HCT116 (cell line): ENCODE measurements around the gene GOLT1A. TPM values are rescaled to one million over a fixed set of nuclear protein-coding genes. Genes with fewer than 3 reads are reported as not detected.

ENCODE experiments used
- ATAC-seq: fragments of 200-7000 bp; cut with Tn5 transposase; 2 replicates; pipeline ENCODE4 v1.9.1; 2020; ENCODE audit warnings: mild to moderate bottlenecking, moderate library complexity
- BruUV-seq: library from RNA; stranded (reverse); fragments of 400-500 nt; replicated peaks from 2 replicates; lab custom pipeline; 2021; lab: Mats Ljungman, UMichigan
- CTCF ChIA-PET: fragments of 300-600 bp; sonication (Branson Sonifier 250); formaldehyde crosslinking; loops from one replicate; lab custom pipeline; 2021; ENCODE audit warnings: antibody characterized with exemption; lab: Charles Lee
- POLR2A ChIA-PET: fragments of 300-600, 350-600 bp; sonication (Branson Sonifier 250); formaldehyde crosslinking; loops from one replicate; lab custom pipeline; 2021; ENCODE audit warnings: antibody characterized with exemption; lab: Charles Lee
- RAD21 ChIA-PET, 2 experiments: fragments of 300-600 bp; sonication (Branson Sonifier 250); formaldehyde crosslinking; loops; one replicate each; lab custom pipeline; 2023; ENCODE audit warnings: low total read pairs in 2 of 2; ENCODE audit not compliant: uncharacterized antibody in 2 of 2, unreplicated experiment in 2 of 2, low non-redundant PET in 1 of 2; lab: Charles Lee
- DNase-seq: peaks from one replicate; pipeline ENCODE4 v3.0.0-alpha.2; 2010; ENCODE audit warnings: low read depth, low spot score
- H2AFZ ChIP-seq: fragments of 200-600 bp; shearing (Covaris generic), sonication (generic); 2 replicates; pipeline ENCODE4 v1.6.1; 2017; ENCODE audit warnings: low read depth, mixed run types, mixed read lengths, antibody characterized with exemption, low read length; ENCODE audit not compliant: poor library complexity, severe bottlenecking
- H3K27ac ChIP-seq: 2 replicates; pipeline ENCODE4 v1.5.1; 2012; ENCODE audit warnings: low read depth, low read length
- H3K27me3 ChIP-seq: fragments of 200-600 bp; sonication (generic); 2 replicates; pipeline ENCODE4 v1.6.1; 2016; ENCODE audit warnings: mixed run types, low read length, mixed read lengths; ENCODE audit not compliant: insufficient read depth
- H3K36me3 ChIP-seq, 2 experiments: fragments of 200-500 bp in 1 of 2; fragments of 200-600 bp in 1 of 2; sonication (Bioruptor generic) in 1 of 2; sonication (generic) in 1 of 2; 2 replicates each; pipeline versions ENCODE4 v1.5.1 to v1.6.1; 2014 to 2016; ENCODE audit warnings: low read length in 2 of 2, inconsistent platforms in 1 of 2, mixed read lengths in 1 of 2, mixed run types in 1 of 2; ENCODE audit not compliant: insufficient read depth in 2 of 2, control insufficient read depth in 1 of 2
- H3K4me1 ChIP-seq, 2 experiments: fragments of 200-600 bp in 1 of 2; sonication (generic) in 1 of 2; 2 replicates each; pipeline versions ENCODE4 v1.5.1 to v1.6.1; 2012 to 2017; ENCODE audit warnings: low read length in 2 of 2, inconsistent platforms in 1 of 2, mild to moderate bottlenecking in 1 of 2, mixed read lengths in 1 of 2, mixed run types in 1 of 2, moderate library complexity in 1 of 2; ENCODE audit not compliant: insufficient read depth in 2 of 2, control insufficient read depth in 1 of 2
- H3K4me2 ChIP-seq: fragments of 200-600 bp; sonication (generic); 2 replicates; pipeline ENCODE4 v1.6.1; 2017; ENCODE audit warnings: mixed run types, low read length, mixed read lengths
- H3K4me3 ChIP-seq, 2 experiments: fragments of 200-600 bp in 1 of 2; sonication (generic) in 1 of 2; replicated peaks in 1 of 2; 2 replicates each; pipeline ENCODE4 v1.5.1; 2011 to 2016; ENCODE audit warnings: low read length in 2 of 2, control low read depth in 1 of 2, low read depth in 1 of 2, mild to moderate bottlenecking in 1 of 2, mixed read lengths in 1 of 2, mixed run types in 1 of 2
- H3K79me2 ChIP-seq: fragments of 200-600 bp; sonication (generic); 2 replicates; pipeline ENCODE4 v1.6.1; 2017; ENCODE audit warnings: mild to moderate bottlenecking, mixed run types, low read length, moderate library complexity, mixed read lengths; ENCODE audit not compliant: insufficient read depth
- H3K9ac ChIP-seq: fragments of 200-600 bp; sonication (generic); 2 replicates; pipeline ENCODE4 v1.6.1; 2016; ENCODE audit warnings: low read length, mixed read lengths
- H3K9me2 ChIP-seq: fragments of 200-600 bp; sonication (generic), shearing (Covaris generic); 2 replicates; pipeline ENCODE4 v1.6.1; 2017; ENCODE audit warnings: mixed run types, mild to moderate bottlenecking, moderate library complexity; ENCODE audit not compliant: insufficient read depth
- H3K9me3 ChIP-seq, 2 experiments: fragments of 200-500 bp in 1 of 2; fragments of 200-600 bp in 1 of 2; sonication (Bioruptor generic) in 1 of 2; sonication (generic) in 1 of 2; 2 replicates each; pipeline ENCODE4 v1.6.1; 2014 to 2017; ENCODE audit warnings: low read length in 2 of 2, mixed read lengths in 2 of 2, inconsistent platforms in 1 of 2, low read depth in 1 of 2, mild to moderate bottlenecking in 1 of 2, mixed run types in 1 of 2, moderate library complexity in 1 of 2; ENCODE audit not compliant: control insufficient read depth in 1 of 2, insufficient read depth in 1 of 2
- H4K20me1 ChIP-seq: fragments of 200-600 bp; sonication (generic), shearing (Covaris generic); 2 replicates; pipeline ENCODE4 v1.6.1; 2017; ENCODE audit warnings: mixed run types, mild to moderate bottlenecking, moderate library complexity; ENCODE audit not compliant: insufficient read depth
- ATF3 ChIP-seq: IDR thresholded peaks from 2 replicates; pipeline ENCODE4 v1.6.1; 2012
- CBX3 ChIP-seq: IDR thresholded peaks from 2 replicates; pipeline ENCODE4 v1.6.1; 2012; ENCODE audit warnings: low read depth
- CEBPB ChIP-seq: IDR thresholded peaks from 2 replicates; pipeline ENCODE4 v1.6.1; 2012; ENCODE audit warnings: low read depth
- EGR1 ChIP-seq: IDR thresholded peaks from 2 replicates; pipeline ENCODE4 v1.6.1; 2012; ENCODE audit warnings: low read depth
- EZH2 ChIP-seq: fragments of 200-600 bp; sonication (generic); IDR thresholded peaks from 2 replicates; pipeline ENCODE4 v1.6.1; 2017; ENCODE audit warnings: antibody characterized with exemption, mixed run types
- EZH2phosphoT487 ChIP-seq: fragments of 200-600 bp; IDR thresholded peaks from 2 replicates; pipeline ENCODE4 v1.6.1; 2018; ENCODE audit warnings: antibody characterized with exemption, borderline replicate concordance
- FOSL1 ChIP-seq: IDR thresholded peaks from 2 replicates; pipeline ENCODE4 v1.6.1; 2012; ENCODE audit warnings: low read depth
- POLR2A ChIP-seq: IDR thresholded peaks from 2 replicates; pipeline ENCODE4 v1.7.0; 2011; ENCODE audit warnings: borderline replicate concordance; ENCODE audit not compliant: insufficient read depth, insufficient read length; ENCODE audit errors: extremely low read depth
- POLR2AphosphoS5 ChIP-seq: IDR thresholded peaks from 2 replicates; pipeline ENCODE4 v1.6.1; 2011; ENCODE audit warnings: mild to moderate bottlenecking, low read depth, low read length, moderate library complexity
- REST ChIP-seq: IDR thresholded peaks from 2 replicates; pipeline ENCODE4 v1.6.1; 2012; ENCODE audit warnings: low read depth
- SIN3A ChIP-seq: IDR thresholded peaks from 2 replicates; pipeline ENCODE4 v1.6.1; 2012; ENCODE audit warnings: low read depth
- SP1 ChIP-seq: IDR thresholded peaks from 2 replicates; pipeline ENCODE4 v1.6.1; 2012; ENCODE audit warnings: low read depth
- SRF ChIP-seq: IDR thresholded peaks from 2 replicates; pipeline ENCODE4 v1.6.1; 2012; ENCODE audit warnings: low read depth
- TCF7L2 ChIP-seq: IDR thresholded peaks from 2 replicates; pipeline ENCODE4 v1.7.0; 2011; ENCODE audit warnings: borderline replicate concordance, inconsistent platforms; ENCODE audit not compliant: insufficient read depth, insufficient read length; ENCODE audit errors: extremely low read depth
- ZBTB33 ChIP-seq: IDR thresholded peaks from 2 replicates; pipeline ENCODE4 v1.6.1; 2011; ENCODE audit warnings: mild to moderate bottlenecking, low read length, moderate library complexity; ENCODE audit not compliant: insufficient replicate concordance; ENCODE audit errors: extremely low read depth
- ZFX ChIP-seq: fragments of 450-650 bp; IDR thresholded peaks from 2 replicates; pipeline ENCODE4 v1.6.1; 2017
- ZNF274 ChIP-seq: fragments of 200-500 bp; sonication (Bioruptor generic); IDR thresholded peaks from 2 replicates; pipeline ENCODE4 v1.6.1; 2014; ENCODE audit warnings: mild to moderate bottlenecking, low read depth, low read length, inconsistent platforms
- intact Hi-C: fragments of 100-400 bp; cut with micrococcal nuclease; formaldehyde crosslinking; loops from 2 replicates; pipeline ENCODE4 v1.10.0; 2022
- total RNA-seq: library from RNA; stranded (reverse); gene quantifications from one replicate; pipeline ENCODE4 v1.2.1, GENCODE V29; 2021; ENCODE audit not compliant: unreplicated experiment

The GOLT1A gene
- total RNA-seq, 1 experiment from 2014 or later: 8.0 TPM

GRCh38 chr1:204171751-204172178 lies 42.0 kb downstream of the GOLT1A start (continued):
- TF ChIP-seq ZNF274 (no peak), SRF (peak; percentile 90), EZH2phosphoT487 (no peak), CBX3 (peak; percentile 97), TCF7L2 (peak; percentile 56), ATF3 (no peak)

GRCh38 chr1:204170494-204171155 lies 43.2 kb downstream of the GOLT1A start:
- RAD21 ChIA-PET: no interaction called here
- Histone ChIP-seq H3K9ac (no peak overlapping the region), H3K4me3 (no peak overlapping the region), H2AFZ (no peak overlapping the region), H3K9me3 (peaks cover 4 to 13% of the 10 kb centered on the region in 2 experiments; a peak in 1 of 4 replicates), H3K27me3 (no peaks in the 10 kb centered on the region), H3K4me2 (no peak overlapping the region), H3K4me1 (peaks cover 10 to 48% of the 10 kb centered on the region in 2 experiments; a peak in 3 of 4 replicates), H4K20me1 (no peaks in the 10 kb centered on the region), H3K27ac (no peak overlapping the region), H3K36me3 (no peaks in the 10 kb centered on the region), H3K79me2 (no peaks in the 10 kb centered on the region), H3K9me2 (no peaks in the 10 kb centered on the region)
- ATAC-seq (no peak), DNase-seq (no peak)
- intact Hi-C loops: no loop called here
- POLR2A ChIA-PET: no interaction called here
- BruUV-seq: no TSS peak
- TF ChIP-seq ZFX (no peak), ATF3 (no peak), SP1 (no peak), EZH2phosphoT487 (no peak), POLR2A (no peak), EZH2 (no peak), ZBTB33 (no peak), CBX3 (no peak), TCF7L2 (no peak), POLR2AphosphoS5 (no peak), REST (no peak), SIN3A (no peak), SRF (no peak), FOSL1 (no peak), EGR1 (no peak), CEBPB (no peak)
- CTCF ChIA-PET: no interaction called here
